GM23248 (cell line): ENCODE results near the gene LSS. TPM values are rescaled to one million over a fixed set of nuclear protein-coding genes. Genes with fewer than 3 reads are reported as not detected.

ENCODE experiments used
- DNase-seq: peaks from one replicate; pipeline ENCODE4 v3.0.0-alpha.2; 2015
- H2AFZ ChIP-seq: fragments of 200-600 bp; sonication (generic); 2 replicates; pipeline ENCODE4 v1.6.1; 2016; ENCODE audit warnings: antibody characterized with exemption
- H3F3A ChIP-seq: fragments of 200-600 bp; sonication (generic); 2 replicates; pipeline ENCODE4 v1.6.1; 2016; ENCODE audit warnings: mild to moderate bottlenecking, antibody characterized with exemption, mixed run types; ENCODE audit not compliant: insufficient read depth
- H3K27ac ChIP-seq: fragments of 200-600 bp; sonication (generic); 2 replicates; pipeline ENCODE4 v1.5.1; 2016; ENCODE audit warnings: mild to moderate bottlenecking
- H3K27me3 ChIP-seq: fragments of 200-600 bp; sonication (generic); replicated peaks from 2 replicates; pipeline ENCODE4 v1.6.1; 2016; ENCODE audit warnings: mild to moderate bottlenecking; ENCODE audit not compliant: insufficient read depth
- H3K36me3 ChIP-seq: fragments of 200-600 bp; sonication (generic); 2 replicates; pipeline ENCODE4 v1.6.1; 2016; ENCODE audit warnings: low read depth, mild to moderate bottlenecking
- H3K4me1 ChIP-seq: fragments of 200-600 bp; sonication (generic); 2 replicates; pipeline ENCODE4 v1.6.1; 2016; ENCODE audit warnings: mild to moderate bottlenecking; ENCODE audit not compliant: insufficient read depth
- H3K4me2 ChIP-seq: fragments of 200-600 bp; sonication (generic); one replicate; pipeline ENCODE4 v1.6.1; 2016; ENCODE audit warnings: mild to moderate bottlenecking; ENCODE audit not compliant: unreplicated experiment
- H3K4me3 ChIP-seq: fragments of 200-600 bp; sonication (generic); 2 replicates; pipeline ENCODE4 v1.5.1; 2016; ENCODE audit warnings: mild to moderate bottlenecking
- H3K79me2 ChIP-seq: fragments of 200-600 bp; sonication (generic); 2 replicates; pipeline ENCODE4 v1.6.1; 2016; ENCODE audit warnings: mild to moderate bottlenecking; ENCODE audit not compliant: insufficient read depth
- H3K9ac ChIP-seq: fragments of 200-600 bp; sonication (generic); 2 replicates; pipeline ENCODE4 v1.6.1; 2016; ENCODE audit warnings: mild to moderate bottlenecking
- H3K9me2 ChIP-seq: fragments of 200-600 bp; sonication (generic); 2 replicates; pipeline ENCODE4 v1.6.1; 2016; ENCODE audit warnings: mixed run types, mild to moderate bottlenecking, moderate library complexity; ENCODE audit not compliant: insufficient read depth
- H3K9me3 ChIP-seq: fragments of 200-600 bp; sonication (generic); one replicate; pipeline ENCODE4 v1.6.1; 2017; ENCODE audit warnings: low read depth
- H4K20me1 ChIP-seq: fragments of 200-600 bp; sonication (generic); 2 replicates; pipeline ENCODE4 v1.6.0; 2016; ENCODE audit not compliant: insufficient read depth
- EZH2 ChIP-seq: fragments of 200-600 bp; sonication (generic); IDR thresholded peaks from 2 replicates; pipeline ENCODE4 v1.6.1; 2018; ENCODE audit warnings: antibody characterized with exemption, mild to moderate bottlenecking; ENCODE audit not compliant: insufficient read depth, poor library complexity, severe bottlenecking
- EZH2phosphoT487 ChIP-seq: fragments of 200-600 bp; sonication (generic); IDR thresholded peaks from 2 replicates; pipeline ENCODE4 v1.6.1; 2018; ENCODE audit warnings: antibody characterized with exemption, moderate library complexity, mild to moderate bottlenecking, low read depth; ENCODE audit not compliant: insufficient read depth
- WGBS, 2 experiments: methylation state at CpG; one replicate each; pipeline ENCODE4 v1.1.6; 2015 to 2017; ENCODE audit warnings: low lambda C conversion rate in 2 of 2, low coverage in 1 of 2; ENCODE audit errors: missing lambda C conversion rate in 2 of 2; 5-methylcytosine and 5-hydroxymethylcytosine counted together
- in situ Hi-C: fragments of 300-500 bp; cut with MboI; formaldehyde crosslinking; loops from 2 replicates; pipeline ENCODE4 v1.15.0; 2020
- polyA plus RNA-seq: library from polyadenylated mRNA; unstranded; fragments of >200 nt; fragmentation: Nextera tagmentation; extraction: Ambion mirVana; gene quantifications from 2 replicates; pipeline ENCODE4 v1.2.1, GENCODE V29; 2016
- total RNA-seq: library from RNA; depleted of rRNA; stranded (reverse); fragments of >200 nt; shearing (Covaris generic); gene quantifications from 2 replicates; pipeline ENCODE4 v1.2.3, GENCODE V29; 2014

Gene LSS
- total and polyA plus RNA-seq, 2 experiments from 2014 or later, result 28.0 to 41.1 TPM

DNA sequence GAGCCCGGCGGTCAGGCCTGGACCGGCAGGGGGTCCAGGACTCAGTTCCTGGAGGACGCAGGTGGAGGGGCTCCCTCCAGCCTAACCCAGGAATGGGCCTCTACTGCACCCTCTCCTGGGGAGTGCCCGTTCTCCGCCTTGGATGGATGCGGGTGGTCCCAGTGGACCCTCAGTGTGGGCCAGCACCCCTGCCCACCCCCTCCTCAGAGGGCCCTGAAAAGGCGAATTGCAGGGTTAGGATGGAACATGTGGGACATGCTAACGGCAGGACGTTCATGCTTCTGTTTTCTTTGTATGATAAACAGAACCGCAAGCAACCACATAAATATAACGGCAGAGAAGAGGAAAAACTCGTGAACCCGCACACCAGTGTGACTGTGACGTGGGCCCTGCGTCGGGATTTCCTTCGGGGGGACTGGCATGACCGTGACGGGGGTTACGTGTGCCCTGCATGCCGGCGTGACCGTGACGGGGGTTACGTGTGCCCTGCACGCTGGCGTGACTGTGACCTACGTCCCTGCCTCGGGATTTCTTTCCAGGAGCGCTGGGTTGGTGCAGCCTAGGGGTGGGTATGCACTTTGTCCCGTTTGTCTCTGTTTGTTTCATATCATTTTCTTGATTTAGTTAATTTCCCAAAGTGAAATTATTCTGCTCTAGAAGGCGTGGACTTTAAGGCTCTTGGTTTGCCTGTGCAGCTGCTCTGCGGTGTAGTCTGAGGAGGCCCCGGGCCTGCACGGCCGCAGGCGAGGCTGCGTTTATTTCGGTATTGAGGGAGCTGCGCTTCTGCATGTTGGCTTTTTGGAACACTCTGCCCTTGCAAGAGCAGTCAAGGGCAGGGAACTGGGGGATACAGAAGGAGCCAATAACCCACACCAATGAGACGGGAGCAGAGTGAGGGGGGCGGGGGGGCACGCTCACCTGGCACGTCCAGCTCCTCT lies 76.3 kb downstream of the LSS start:
- TF ChIP-seq EZH2, result no peak
- no peak for TF ChIP-seq EZH2phosphoT487
- no peaks in the 10 kb centered on the region for H3K9me3 ChIP-seq
- DNase-seq, result no peak
- H3K36me3 ChIP-seq, result no peaks in the 10 kb centered on the region
- WGBS, 2 experiments, result 85 to 89% methylated on average over 44 to 45 of the region's 45 CpGs
- H3F3A ChIP-seq, result peaks cover 6% of the 10 kb centered on the region; the same call in 1 of the 2 replicates
- H3K27me3 ChIP-seq, result no peaks in the 10 kb centered on the region
- H3K27ac ChIP-seq, result no peak overlapping the region
- no peak overlapping the region for H2AFZ ChIP-seq
- H3K4me2 ChIP-seq, result no peak overlapping the region
- no peak overlapping the region for H3K9ac ChIP-seq
- no peak overlapping the region for H3K4me3 ChIP-seq
- in situ Hi-C loops, result no loop called here
- no peaks in the 10 kb centered on the region for H4K20me1 ChIP-seq
- no peaks in the 10 kb centered on the region for H3K9me2 ChIP-seq
- no peaks in the 10 kb centered on the region for H3K79me2 ChIP-seq
- no peaks in the 10 kb centered on the region for H3K4me1 ChIP-seq

DNA sequence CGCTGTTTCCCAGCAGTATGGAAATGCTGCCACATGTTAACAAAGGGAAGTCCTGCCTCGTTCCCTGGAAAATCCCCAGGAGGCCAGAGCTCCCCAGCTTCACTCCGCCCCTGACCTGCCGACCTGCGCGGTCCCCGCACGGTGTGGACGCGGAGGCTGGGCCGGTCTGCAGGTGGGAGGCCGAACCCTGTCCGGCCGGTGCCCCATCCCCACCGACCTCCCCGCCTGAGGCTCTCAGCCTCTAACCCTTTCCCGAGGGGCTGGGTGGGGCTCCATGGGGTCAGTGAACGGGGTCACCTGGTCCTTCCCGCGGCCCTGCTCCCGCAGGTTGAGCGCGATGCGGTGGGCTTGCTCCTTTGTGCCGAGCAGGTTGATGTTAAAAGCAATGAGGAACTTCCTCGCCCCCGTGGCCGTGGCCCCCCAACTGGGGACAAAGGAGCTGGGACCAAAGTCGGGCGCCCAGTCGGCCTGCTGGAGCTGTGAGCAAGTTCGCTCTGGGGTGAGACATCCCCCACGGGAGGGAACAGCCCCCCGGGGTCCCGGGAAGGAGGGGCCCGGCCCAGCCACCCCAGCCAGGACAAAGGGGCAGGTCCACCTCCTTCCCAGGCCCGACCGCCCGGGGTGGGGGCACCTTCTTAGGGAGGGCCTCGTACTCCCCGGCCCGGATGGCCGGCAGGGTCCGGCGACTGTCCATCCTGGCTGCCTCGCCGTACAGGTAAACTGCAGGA lies 77.1 kb downstream of the LSS start:
- in situ Hi-C loops, result no loop called here
- H3K27ac ChIP-seq, result no peak overlapping the region
- no peaks in the 10 kb centered on the region for H3K9me2 ChIP-seq
- H3F3A ChIP-seq, result peaks cover 6% of the 10 kb centered on the region; the same call in 1 of the 2 replicates
- WGBS, 2 experiments, result 89 to 90% methylated on average over 43 to 46 of the region's 47 CpGs
- no peak for DNase-seq
- no peaks in the 10 kb centered on the region for H3K4me1 ChIP-seq
- H3K9me3 ChIP-seq, result no peaks in the 10 kb centered on the region
- TF ChIP-seq EZH2phosphoT487, result no peak
- no peak for TF ChIP-seq EZH2
- H4K20me1 ChIP-seq, result no peaks in the 10 kb centered on the region
- no peaks in the 10 kb centered on the region for H3K79me2 ChIP-seq
- H3K36me3 ChIP-seq, result no peaks in the 10 kb centered on the region
- H3K27me3 ChIP-seq, result no peaks in the 10 kb centered on the region
- H3K9ac ChIP-seq, result no peak overlapping the region
- no peak overlapping the region for H3K4me2 ChIP-seq
- no peak overlapping the region for H3K4me3 ChIP-seq
- H2AFZ ChIP-seq, result no peak overlapping the region

DNA sequence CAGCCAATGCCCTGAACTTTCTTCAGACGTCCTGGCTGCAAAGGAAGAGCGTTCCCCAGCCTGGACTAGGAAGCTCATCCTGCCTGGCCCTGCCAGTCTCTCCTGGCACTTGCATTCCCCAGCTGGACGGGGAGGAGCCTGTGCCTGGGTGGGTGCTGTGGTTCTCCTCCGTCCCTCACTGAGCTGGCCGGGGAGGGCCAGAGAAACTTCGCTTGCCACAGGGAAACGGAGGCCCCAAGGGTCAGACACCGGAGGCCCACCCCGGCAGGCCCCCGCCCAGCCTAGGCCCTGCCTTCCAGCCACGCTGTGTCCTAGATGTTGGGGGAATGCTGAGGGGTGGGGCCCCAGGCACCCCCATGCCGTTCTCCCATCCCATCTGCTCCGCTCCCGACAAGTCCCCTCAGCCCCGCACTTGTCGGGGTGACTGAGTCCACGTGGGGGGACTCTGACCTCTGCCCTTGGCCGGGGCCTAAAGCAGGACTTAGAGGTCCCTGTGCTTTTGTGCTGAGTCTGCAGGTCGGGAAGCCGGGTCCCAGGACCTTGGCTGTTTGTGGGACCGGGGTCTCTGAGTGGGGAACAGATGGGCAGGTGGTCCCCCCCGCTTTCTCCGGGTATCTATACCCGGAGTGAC lies 78.0 kb downstream of the LSS start:
- Histone ChIP-seq H3K27me3 (no peaks in the 10 kb centered on the region), H3K27ac (no peak overlapping the region), H3K9me2 (no peaks in the 10 kb centered on the region), H3K4me3 (no peak overlapping the region), H3K9me3 (no peaks in the 10 kb centered on the region), H3K79me2 (no peaks in the 10 kb centered on the region), H4K20me1 (no peaks in the 10 kb centered on the region), H3K36me3 (no peaks in the 10 kb centered on the region), H3K9ac (no peak overlapping the region), H2AFZ (no peak overlapping the region), H3K4me1 (no peaks in the 10 kb centered on the region), H3K4me2 (no peak overlapping the region), H3F3A (peaks cover 6% of the 10 kb centered on the region; the same call in 1 of the 2 replicates)
- no peak for TF ChIP-seq EZH2phosphoT487
- TF ChIP-seq EZH2, result no peak
- in situ Hi-C loops, result no loop called here
- no peak for DNase-seq
- WGBS, 2 experiments, result 67 to 75% methylated on average over 15 to 24 of the region's 24 CpGs

DNA sequence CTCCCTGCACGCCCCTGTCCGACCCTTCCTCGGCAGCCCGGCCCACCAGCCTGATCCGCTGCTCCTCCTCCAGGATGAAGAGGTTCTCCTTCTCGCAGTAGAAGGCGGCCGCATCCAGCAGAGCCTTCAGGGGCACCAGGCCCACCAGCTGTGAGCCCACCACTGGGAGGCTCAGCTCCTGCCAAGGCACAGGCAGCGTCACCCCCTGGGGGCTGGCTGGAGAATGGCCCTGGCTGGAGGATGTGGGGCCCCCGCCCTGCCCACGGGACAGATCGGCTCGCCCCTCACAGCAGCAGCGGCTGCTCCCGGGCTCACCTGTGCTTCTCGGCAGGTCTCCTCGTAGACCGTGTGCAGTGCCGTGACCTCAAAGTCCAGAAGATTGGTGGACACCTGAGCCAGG lies 78.5 kb downstream of the LSS start:
- Histone ChIP-seq H3K36me3 (no peaks in the 10 kb centered on the region), H2AFZ (no peak overlapping the region), H3K27ac (no peak overlapping the region), H3K9me3 (no peaks in the 10 kb centered on the region), H3F3A (peaks cover 6% of the 10 kb centered on the region; the same call in 1 of the 2 replicates), H3K79me2 (no peaks in the 10 kb centered on the region), H3K4me3 (no peak overlapping the region), H3K4me1 (no peaks in the 10 kb centered on the region), H3K9ac (no peak overlapping the region), H3K4me2 (no peak overlapping the region), H4K20me1 (no peaks in the 10 kb centered on the region), H3K9me2 (no peaks in the 10 kb centered on the region), H3K27me3 (no peaks in the 10 kb centered on the region)
- TF ChIP-seq EZH2 (no peak), EZH2phosphoT487 (no peak)
- in situ Hi-C loops, result no loop called here
- DNase-seq, result no peak
- 62 to 71% methylated on average over 12 to 18 of the region's 19 CpGs for WGBS, 2 experiments
